ENCODE measurements around the gene HSD17B12. TPM values are rescaled to one million over a fixed set of nuclear protein-coding genes. Genes with fewer than 3 reads are reported as not detected.

Gene HSD17B12
- total RNA-seq, 1 donor from 2014 or later, result 80.5 TPM

GRCh38 chr11:43689167-43689566 is 8.6 kb downstream of the HSD17B12 start:
- DNase-seq, result no peak

- DNase-seq, result no peak
Measured at GRCh38 chr11:43690929-43691725, 10.6 kb downstream of the HSD17B12 start.

GRCh38 chr11:43691806-43692205 is 11.3 kb downstream of the HSD17B12 start:
- DNase-seq, result no peak

- no peak for DNase-seq
Measured at GRCh38 chr11:43693069-43693468, 12.5 kb downstream of the HSD17B12 start.

- no peak for DNase-seq
Measured at GRCh38 chr11:43693731-43694130, 13.2 kb downstream of the HSD17B12 start.

GRCh38 chr11:43694477-43694876 is 13.9 kb downstream of the HSD17B12 start:
- DNase-seq, result no peak

GRCh38 chr11:43697679-43698078 is 17.1 kb downstream of the HSD17B12 start:
- no peak for DNase-seq

- DNase-seq, result no peak
Measured at GRCh38 chr11:43699870-43700269, 19.3 kb downstream of the HSD17B12 start.

- DNase-seq, result no peak
Measured at GRCh38 chr11:43706631-43707030, 26.1 kb downstream of the HSD17B12 start.

GRCh38 chr11:43708776-43709175 is 28.2 kb downstream of the HSD17B12 start:
- peak; percentile 35 for DNase-seq

GRCh38 chr11:43709689-43710088 is 29.2 kb downstream of the HSD17B12 start:
- DNase-seq, result no peak

GRCh38 chr11:43712676-43713075 is 32.1 kb downstream of the HSD17B12 start:
- DNase-seq, result no peak

- no peak for DNase-seq
Measured at GRCh38 chr11:43718373-43718772, 37.8 kb downstream of the HSD17B12 start.

- DNase-seq, result no peak
Measured at GRCh38 chr11:43723617-43724016, 43.1 kb downstream of the HSD17B12 start.

GRCh38 chr11:43732225-43732624 is 51.7 kb downstream of the HSD17B12 start:
- DNase-seq, result no peak

- DNase-seq, result no peak
Measured at GRCh38 chr11:43734256-43734655, 53.7 kb downstream of the HSD17B12 start.

- DNase-seq, result no peak
Measured at GRCh38 chr11:43735115-43735514, 54.6 kb downstream of the HSD17B12 start.

- no peak for DNase-seq
Measured at GRCh38 chr11:43735961-43736360, 55.4 kb downstream of the HSD17B12 start.

- no peak for DNase-seq
Measured at GRCh38 chr11:43736502-43737200, 56.1 kb downstream of the HSD17B12 start.

GRCh38 chr11:43737201-43737590 is 56.7 kb downstream of the HSD17B12 start:
- no peak for DNase-seq

GRCh38 chr11:43738600-43739409 is 58.3 kb downstream of the HSD17B12 start:
- no peak for DNase-seq

- DNase-seq, result no peak
Measured at GRCh38 chr11:43746670-43747069, 66.1 kb downstream of the HSD17B12 start.

GRCh38 chr11:43747130-43747802 is 66.7 kb downstream of the HSD17B12 start:
- DNase-seq, result no peak

Data from dermis blood vessel endothelial cell (primary cell).